GM10847 (cell line): ENCODE results near the gene OR52J3.

ENCODE experiments used
- POLR2A ChIP-seq: IDR thresholded peaks from 2 replicates; pipeline ENCODE4 v1.6.1; 2011; ENCODE audit not compliant: insufficient read length; ENCODE audit errors: extremely low read depth

The OR52J3 gene

DNA sequence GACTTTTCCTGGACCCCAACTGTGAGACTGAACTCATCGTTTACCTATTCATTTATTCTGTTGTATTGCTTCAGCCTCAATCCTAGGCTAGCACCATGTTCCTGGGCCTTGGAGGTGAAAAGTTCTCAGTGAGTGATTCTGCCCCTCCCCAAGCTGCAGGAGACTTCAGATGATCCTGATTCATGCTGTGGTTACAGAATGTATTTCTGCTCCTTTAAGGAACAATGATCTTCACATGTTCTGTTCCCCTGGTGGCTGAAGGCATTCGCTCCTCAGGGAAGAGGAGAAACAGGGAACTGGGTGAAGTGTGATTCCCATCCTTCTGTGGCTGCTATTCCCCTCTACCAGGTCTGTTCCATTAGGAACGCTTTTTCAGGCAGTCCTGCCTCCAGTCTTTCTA, 25.5 kb downstream of the OR52J3 start:
- TF ChIP-seq POLR2A: no peak

DNA sequence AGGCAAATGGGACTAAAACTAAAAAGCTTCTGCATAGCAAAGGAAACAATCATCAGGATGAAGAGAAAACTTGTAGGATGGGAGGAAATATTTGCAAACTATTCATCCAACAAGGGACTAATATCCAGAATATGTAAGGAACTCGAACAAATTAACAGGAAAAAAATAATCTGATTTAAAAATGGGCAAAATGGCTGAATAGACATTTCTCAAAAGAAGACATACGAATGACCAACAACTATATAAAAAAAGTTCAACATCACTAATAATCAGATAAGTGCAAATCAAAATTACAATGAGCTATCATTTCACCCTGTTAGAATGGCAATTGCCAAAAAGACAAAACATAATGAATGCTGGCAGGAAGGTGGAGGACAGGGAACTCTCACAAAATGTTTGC, 35.1 kb downstream of the OR52J3 start:
- TF ChIP-seq POLR2A: no peak

DNA sequence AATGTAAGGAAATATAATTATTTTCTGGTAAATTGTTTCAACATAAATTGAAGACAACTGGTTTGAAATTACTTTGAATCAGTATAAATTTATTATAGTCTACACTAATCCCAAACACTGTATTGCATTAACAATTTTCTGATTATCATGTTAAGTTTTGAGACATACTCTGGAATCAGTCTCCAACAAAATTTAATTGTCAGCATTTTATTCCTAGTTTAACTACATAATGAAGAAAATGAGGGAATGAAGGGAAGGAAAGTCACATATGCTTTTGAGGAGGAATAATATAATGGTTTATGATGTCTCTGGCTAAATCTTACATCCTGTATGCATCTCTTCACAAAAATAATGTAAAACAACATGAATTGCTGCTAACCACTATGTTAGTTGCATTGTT, 37.3 kb downstream of the OR52J3 start:
- TF ChIP-seq POLR2A: no peak

DNA sequence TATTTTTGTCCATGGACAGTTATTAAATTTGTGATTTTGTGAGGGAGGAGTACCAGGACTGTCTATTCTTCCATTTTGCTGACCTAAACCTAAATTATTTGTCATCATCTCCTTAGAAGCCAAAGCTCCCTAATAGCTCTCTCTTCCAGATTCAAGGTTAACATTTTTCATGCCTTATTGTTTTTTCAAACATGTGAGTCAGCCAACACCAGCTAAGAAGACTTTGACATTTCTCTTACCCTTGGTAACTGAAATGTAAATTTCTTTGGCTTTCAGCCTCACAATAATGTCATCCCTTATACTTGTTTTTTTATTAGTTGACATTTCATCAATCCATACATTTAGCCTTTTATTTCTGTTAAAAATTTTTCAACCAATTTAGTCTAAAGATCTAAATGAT, 42.2 kb downstream of the OR52J3 start:
- no peak for TF ChIP-seq POLR2A

DNA sequence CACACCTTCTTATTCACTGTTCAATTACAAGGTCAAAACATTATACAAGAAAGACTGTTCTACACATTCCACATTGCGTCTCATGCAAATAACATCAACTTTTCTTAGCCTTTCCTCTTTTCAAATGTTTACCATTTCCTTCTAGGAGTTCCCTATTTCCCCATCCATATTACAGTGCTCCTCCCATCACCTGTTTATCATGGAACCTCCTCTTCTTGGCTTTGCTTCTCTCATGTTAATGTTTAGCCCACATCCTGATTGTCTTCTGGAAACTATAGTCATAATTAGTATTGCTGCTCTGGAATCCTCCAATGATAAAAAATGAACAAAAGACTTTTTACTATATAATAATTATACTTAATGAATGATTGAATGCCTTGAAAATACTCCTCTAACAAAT, 44.3 kb downstream of the OR52J3 start:
- no peak for TF ChIP-seq POLR2A

DNA sequence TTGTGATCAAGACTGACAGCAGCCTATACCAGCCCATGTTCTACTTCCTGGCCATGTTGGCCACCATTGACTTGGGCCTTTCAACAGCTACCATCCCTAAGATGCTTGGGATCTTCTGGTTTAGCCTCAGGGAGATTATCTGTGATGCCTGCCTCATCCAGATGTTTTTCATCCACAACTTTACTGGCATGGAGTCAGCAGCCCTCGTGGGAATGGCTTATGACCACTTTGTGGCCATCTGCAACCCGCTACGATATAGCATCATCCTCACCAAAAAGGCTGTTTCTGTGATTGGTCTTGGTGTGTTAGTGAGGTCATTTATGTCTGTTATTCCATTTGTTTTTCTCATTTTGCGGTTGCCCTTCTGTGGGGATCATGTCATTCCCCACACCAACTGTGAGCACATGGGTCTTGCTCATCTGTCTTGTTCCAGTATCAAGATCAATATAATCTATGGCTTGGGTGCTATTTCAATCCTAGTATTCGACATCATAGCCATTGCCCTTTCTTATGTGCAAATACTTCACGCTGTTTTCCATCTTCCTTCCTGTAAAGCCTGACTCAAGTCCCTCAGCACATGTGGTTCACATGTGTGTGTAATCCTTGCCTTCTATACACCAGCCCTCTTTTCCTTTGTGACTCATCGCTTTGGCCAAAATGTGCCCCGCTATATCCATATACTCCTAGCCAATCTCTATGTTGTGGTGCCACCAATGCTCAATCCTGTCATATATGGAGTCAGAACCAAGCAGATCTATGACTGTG, 46.7 kb downstream of the OR52J3 start:
- TF ChIP-seq POLR2A: no peak

DNA sequence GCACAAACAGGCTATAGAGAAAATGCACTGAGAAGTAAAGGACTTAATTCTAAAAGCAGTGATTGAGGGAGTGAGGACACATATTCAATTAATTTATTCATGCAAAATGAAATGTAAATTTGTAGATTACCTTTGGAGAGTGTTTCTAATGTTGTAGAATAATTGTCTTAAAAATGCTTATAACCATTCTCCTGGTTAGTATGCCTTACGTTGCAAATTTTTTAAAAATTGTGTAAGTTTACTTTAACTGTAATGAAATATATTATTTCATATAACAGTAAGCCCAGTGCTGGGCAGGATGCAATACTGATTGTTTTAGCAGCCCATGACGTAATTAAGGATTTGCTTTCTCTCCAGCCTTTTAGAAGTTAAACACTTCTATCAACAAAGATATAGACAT, 49.7 kb downstream of the OR52J3 start:
- TF ChIP-seq POLR2A: no peak
